HepG2 (cell line): ENCODE data around the gene TLL2. TPM values are rescaled to one million over a fixed set of nuclear protein-coding genes. Genes with fewer than 3 reads are reported as not detected.

Experiments used
- ATAC-seq: fragments of 200-7000 bp; cut with Tn5 transposase; 3 replicates; pipeline ENCODE4 v1.9.1; 2020; ENCODE audit warnings: mild to moderate bottlenecking, moderate library complexity
- BruUV-seq: library from RNA; stranded (reverse); fragments of 400-500 nt; replicated peaks from 2 replicates; lab custom pipeline; 2021; lab: Mats Ljungman, UMichigan
- CTCF ChIA-PET: fragments of 300-600 bp; formaldehyde crosslinking; extraction: SDS; loops from one replicate; lab custom pipeline; 2021; ENCODE audit warnings: low total read pairs, inconsistent platforms, low intra/inter-chr PET ratio; lab: Yijun Ruan, JAX
- POLR2A ChIA-PET: fragments of 350-600 bp; sonication (Branson Sonifier 250); formaldehyde crosslinking; loops from one replicate; lab custom pipeline; 2020; ENCODE audit warnings: antibody characterized with exemption, inconsistent platforms; lab: Yijun Ruan, JAX
- DNase-seq: peaks from one replicate; pipeline ENCODE4 v3.0.0-alpha.2; 2015; ENCODE audit warnings: low spot score
- FAIRE-seq: peaks from 3 replicates; lab custom pipeline; 2011; peaks lifted over from hg19 to GRCh38; lab: Jason Lieb, UNC
- H2AFZ ChIP-seq: one replicate; pipeline ENCODE4 v1.6.1; 2011; ENCODE audit warnings: low read length, inconsistent platforms
- H3K27ac ChIP-seq: fragments of 300-600 bp; 3 replicates; pipeline ENCODE4 v1.8.0; 2011; ENCODE audit warnings: mixed run types, mild to moderate bottlenecking, mixed read lengths, low read length, inconsistent platforms; ENCODE audit not compliant: insufficient read depth; ENCODE audit errors: extremely low read length
- H3K27me3 ChIP-seq, 2 experiments: fragments of 200-600 bp in 1 of 2; 2 replicates in 1 of 2; 3 replicates in 1 of 2; pipeline versions ENCODE4 v1.6.0 to v1.8.0; 2011; ENCODE audit warnings: low read length in 2 of 2, mild to moderate bottlenecking in 2 of 2, moderate library complexity in 2 of 2, inconsistent platforms in 1 of 2; ENCODE audit not compliant: insufficient read depth in 2 of 2, control insufficient read depth in 1 of 2
- H3K36me3 ChIP-seq, 2 experiments: fragments of 200-600 bp in 1 of 2; replicated peaks in 1 of 2; 2 replicates in 1 of 2; 3 replicates in 1 of 2; pipeline versions ENCODE4 v1.5.1 to v1.8.0; 2011; ENCODE audit warnings: low read length in 2 of 2, inconsistent platforms in 1 of 2; ENCODE audit not compliant: insufficient read depth in 2 of 2, control insufficient read depth in 1 of 2
- H3K4me1 ChIP-seq: 2 replicates; pipeline ENCODE4 v1.5.1; 2012; ENCODE audit warnings: low read length, inconsistent platforms; ENCODE audit not compliant: insufficient read depth
- H3K4me2 ChIP-seq: 2 replicates; pipeline ENCODE4 v1.6.0; 2011; ENCODE audit warnings: low read depth, low read length, inconsistent platforms
- H3K4me3 ChIP-seq, 3 experiments: fragments of 200-600 bp in 1 of 3; sonication (generic), shearing (Covaris generic) in 1 of 3; replicated peaks in 1 of 3; 2 replicates each; pipeline ENCODE4 v1.5.1; 2011 to 2016; ENCODE audit warnings: low read length in 3 of 3, inconsistent platforms in 2 of 3, low read depth in 2 of 3, mild to moderate bottlenecking in 2 of 3, control low read depth in 1 of 3, mixed read lengths in 1 of 3; ENCODE audit not compliant: insufficient read depth in 1 of 3
- H3K79me2 ChIP-seq: one replicate; pipeline ENCODE4 v1.6.1; 2011; ENCODE audit warnings: low read length, inconsistent platforms; ENCODE audit not compliant: insufficient read depth
- H3K9ac ChIP-seq: 2 replicates; pipeline ENCODE4 v1.6.0; 2011; ENCODE audit warnings: mild to moderate bottlenecking, low read depth, low read length, inconsistent platforms; ENCODE audit not compliant: insufficient read depth
- H3K9me3 ChIP-seq: 2 replicates; pipeline ENCODE4 v1.5.1; 2012; ENCODE audit warnings: mild to moderate bottlenecking, low read length
- H4K20me1 ChIP-seq: 2 replicates; pipeline ENCODE4 v1.6.0; 2011; ENCODE audit warnings: inconsistent platforms, mild to moderate bottlenecking, low read length, moderate library complexity; ENCODE audit not compliant: insufficient read depth
- HDAC1 ChIP-seq: sonication (generic); formaldehyde crosslinking; IDR thresholded peaks from 2 replicates; pipeline ENCODE4 v1.5.1; 2020; ENCODE audit warnings: mild to moderate bottlenecking, missing genetic modification reagents
- MAFF ChIP-seq: IDR thresholded peaks from 2 replicates; pipeline ENCODE4 v1.6.1; 2011; ENCODE audit warnings: low read depth, low read length, improper control_type of control experiment
- MAFK ChIP-seq, 2 experiments: IDR thresholded peaks in 1 of 2; conservative IDR thresholded peaks in 1 of 2; 2 replicates each; pipeline ENCODE4 v1.6.1; 2011; ENCODE audit warnings: improper control_type of control experiment in 2 of 2, low read length in 2 of 2
- SYNCRIP ChIP-seq: fragments of 200-400 bp; formaldehyde crosslinking; IDR thresholded peaks from 2 replicates; pipeline ENCODE4 v1.6.1; 2018; ENCODE audit warnings: mild to moderate bottlenecking, low read depth, low read length; ENCODE audit not compliant: insufficient read depth
- TEF ChIP-seq: sonication (generic); formaldehyde crosslinking; IDR thresholded peaks from 2 replicates; pipeline ENCODE4 v1.5.0; 2020; ENCODE audit warnings: missing genetic modification reagents
- ZNF530 ChIP-seq: sonication (generic); formaldehyde crosslinking; IDR thresholded peaks from 2 replicates; pipeline ENCODE4 v1.5.0; 2020; ENCODE audit warnings: low read depth, mild to moderate bottlenecking, missing genetic modification reagents
- ZNF558 ChIP-seq: sonication (generic); formaldehyde crosslinking; IDR thresholded peaks from 2 replicates; pipeline ENCODE4 v1.9.0; 2022; ENCODE audit warnings: mild to moderate bottlenecking, missing genetic modification reagents, borderline replicate concordance
- WGBS: methylation state at CpG from one replicate; pipeline ENCODE4 v1.1.6; 2017; ENCODE audit warnings: low lambda C conversion rate; 5-methylcytosine and 5-hydroxymethylcytosine counted together
- in situ Hi-C: cut with HindIII; loops from 2 replicates; pipeline ENCODE4 v1.10.0; 2017; ENCODE audit warnings: low pct_unique_long_range_greater_than_20kb; ENCODE audit not compliant: extremely low pct_ligation_motif_present
- intact Hi-C: fragments of 100-400 bp; cut with micrococcal nuclease; formaldehyde crosslinking; loops from one replicate; pipeline ENCODE4 v1.10.0; 2022; ENCODE audit not compliant: unreplicated experiment
- polyA plus RNA-seq, 8 experiments: library from polyadenylated mRNA; depleted of rRNA in 3 of 8; stranded (reverse) in 7 of 8; unstranded in 1 of 8; fragments of >200 nt; fragmentation: Illumina TruSeq in 4 of 8; extraction: Trizol in 4 of 8; gene quantifications; 2 replicates each; pipeline versions ENCODE4 v1.2.1 to v1.2.3, GENCODE V29; 2011 to 2016; ENCODE audit warnings: low read depth in 4 of 8, missing spikeins in 1 of 8, mixed read lengths in 1 of 8; ENCODE audit not compliant: insufficient read depth in 1 of 8
- total RNA-seq, 5 experiments: library from RNA; depleted of rRNA; stranded (reverse); fragments of >200 nt; fragmentation: Illumina TruSeq; extraction: Trizol; gene quantifications; 2 replicates each; pipeline ENCODE4 v1.2.3, GENCODE V29; 2016; ENCODE audit warnings: low read depth in 1 of 5

The TLL2 gene
- total and polyA plus RNA-seq, 2 of the 13 experiments (the other 11 are each of a cell fraction or from before 2014, with no cell fraction given), result 0.09 TPM; not detected in 1

GRCh38 chr10:96422525-96422924 lies 91.2 kb downstream of the TLL2 start:
- Histone ChIP-seq H3K27ac (no peak overlapping the region), H3K4me3 (no peak overlapping the region), H3K27me3 (peaks cover 0 to 8% of the 10 kb centered on the region in 2 experiments; a peak in 3 of 5 replicates)
- CTCF ChIA-PET, result no interaction called here
- ATAC-seq (no peak), DNase-seq (no peak)
- TF ChIP-seq ZNF530 (CRISPR knock-in tag) (no peak), HDAC1 (CRISPR knock-in tag) (no peak)
- TF ChIP-seq, all 625 proteins: peak for 0
- Histone ChIP-seq H3K4me1 (peaks cover 3% of the 10 kb centered on the region), H4K20me1 (no peaks in the 10 kb centered on the region), H2AFZ (no peak overlapping the region), H3K9me3 (no peaks in the 10 kb centered on the region), H3K79me2 (no peaks in the 10 kb centered on the region), H3K4me2 (no peak overlapping the region), H3K36me3 (no peaks in the 10 kb centered on the region), H3K9ac (no peak overlapping the region)
- POLR2A ChIA-PET, result no interaction called here
- FAIRE-seq, result no peak
- WGBS, result 31% methylated on average over 6 of the region's 9 CpGs
- BruUV-seq, result no TSS peak
- intact Hi-C loops, result no loop called here
- in situ Hi-C loops, result no loop called here

GRCh38 chr10:96421995-96422394 lies 91.7 kb downstream of the TLL2 start:
- CTCF ChIA-PET, result no interaction called here
- peaks cover 8% of the 10 kb centered on the region for H3K4me1 ChIP-seq
- peak; percentile 12; the same call in 1 of the 2 replicates for TF ChIP-seq MAFF
- no peak for TF ChIP-seq TEF (CRISPR knock-in tag)
- no peak for TF ChIP-seq ZNF558 (CRISPR knock-in tag)
- no peak for TF ChIP-seq SYNCRIP
- TF ChIP-seq MAFK (conservative IDR thresholded peaks at IDR 0.05 in 1 of 2, IDR thresholded peaks at IDR 0.05 in 1 of 2; ENCODE audit: low read length in 2 of 2), result peak; percentile 37 to 60
- no peak for ATAC-seq
- H3K9me3 ChIP-seq, result no peaks in the 10 kb centered on the region
- no peaks in the 10 kb centered on the region for H3K36me3 ChIP-seq
- no peak for FAIRE-seq
- no TSS peak for BruUV-seq
- no peak overlapping the region for H3K27ac ChIP-seq
- 0% methylated on average over 1 of the region's 1 CpG for WGBS
- H3K79me2 ChIP-seq, result no peaks in the 10 kb centered on the region
- H3K4me2 ChIP-seq, result no peak overlapping the region
- in situ Hi-C loops (no loop called here), intact Hi-C loops (no loop called here)
- DNase-seq, result no peak
- no peak overlapping the region for H3K4me3 ChIP-seq
- no peak overlapping the region for H3K9ac ChIP-seq
- H2AFZ ChIP-seq, result no peak overlapping the region
- POLR2A ChIA-PET, result no interaction called here
- peaks cover 0 to 4% of the 10 kb centered on the region in 2 experiments; a peak in 2 of 5 replicates for H3K27me3 ChIP-seq
- no peaks in the 10 kb centered on the region for H4K20me1 ChIP-seq
